OCI-LY1 (cell line): Measurements from ENCODE around the gene FAM234B.

ENCODE experiments used
- H2AFZ ChIP-seq: fragments of 200-600 bp; sonication (generic), shearing (Covaris generic); 2 replicates; pipeline ENCODE4 v1.6.0; 2014; ENCODE audit warnings: antibody characterized with exemption, mild to moderate bottlenecking, low read length
- H3F3A ChIP-seq: fragments of 200-600 bp; sonication (generic), shearing (Covaris generic); 2 replicates; pipeline ENCODE4 v1.6.0; 2014; ENCODE audit warnings: mild to moderate bottlenecking, antibody characterized with exemption, low read length, moderate library complexity; ENCODE audit not compliant: insufficient read depth
- H3K27ac ChIP-seq: fragments of 200-600 bp; sonication (generic); 2 replicates; pipeline ENCODE4 v1.5.1; 2014; ENCODE audit warnings: low read length, mixed run types, mild to moderate bottlenecking, low read depth; ENCODE audit not compliant: poor library complexity, severe bottlenecking
- H3K27me3 ChIP-seq: fragments of 200-600 bp; sonication (generic); 2 replicates; pipeline ENCODE4 v1.6.0; 2014; ENCODE audit warnings: antibody characterized with exemption, mild to moderate bottlenecking, low read length, moderate library complexity; ENCODE audit not compliant: insufficient read depth
- H3K36me3 ChIP-seq: fragments of 200-600 bp; sonication (generic); 2 replicates; pipeline ENCODE4 v1.6.1; 2014; ENCODE audit warnings: mild to moderate bottlenecking, antibody characterized with exemption, low read length, moderate library complexity, mixed read lengths; ENCODE audit not compliant: insufficient read depth
- H3K4me1 ChIP-seq: fragments of 200-600 bp; sonication (generic); 2 replicates; pipeline ENCODE4 v1.5.1; 2014; ENCODE audit warnings: mild to moderate bottlenecking, low read length, moderate library complexity; ENCODE audit not compliant: insufficient read depth, severe bottlenecking
- H3K4me2 ChIP-seq: fragments of 200-600 bp; sonication (generic), shearing (Covaris generic); 2 replicates; pipeline ENCODE4 v1.6.1; 2014; ENCODE audit warnings: low read length
- H3K4me3 ChIP-seq: fragments of 200-600 bp; sonication (generic); 2 replicates; pipeline ENCODE4 v1.5.1; 2014; ENCODE audit warnings: low read length, low read depth, mild to moderate bottlenecking, mixed read lengths; ENCODE audit not compliant: poor library complexity, severe bottlenecking
- H3K79me2 ChIP-seq: fragments of 200-600 bp; shearing (Covaris generic); 2 replicates; pipeline ENCODE4 v1.6.1; 2016; ENCODE audit warnings: mixed run types, low read length, mixed read lengths; ENCODE audit not compliant: insufficient read depth
- H3K9ac ChIP-seq: fragments of 200-600 bp; sonication (generic), shearing (Covaris generic); 2 replicates; pipeline ENCODE4 v1.6.1; 2014; ENCODE audit warnings: mild to moderate bottlenecking, low read length, mixed read lengths
- H3K9me2 ChIP-seq: fragments of 200-600 bp; sonication (generic), shearing (Covaris generic); 2 replicates; pipeline ENCODE4 v1.6.1; 2014; ENCODE audit warnings: low read depth, mild to moderate bottlenecking, low read length, mixed read lengths
- H3K9me3 ChIP-seq: fragments of 200-600 bp; shearing (Covaris generic); 2 replicates; pipeline ENCODE4 v1.6.1; 2014; ENCODE audit warnings: low read length, mixed read lengths
- H4K20me1 ChIP-seq: fragments of 200-600 bp; sonication (generic), shearing (Covaris generic); 2 replicates; pipeline ENCODE4 v1.6.0; 2016; ENCODE audit warnings: mild to moderate bottlenecking, low read length; ENCODE audit not compliant: insufficient read depth
- CTCF ChIP-seq: fragments of 200-600 bp; sonication (generic), shearing (Covaris generic); IDR thresholded peaks from 2 replicates; pipeline ENCODE4 v1.5.1; 2017; ENCODE audit warnings: mild to moderate bottlenecking, antibody characterized with exemption, low read length, moderate library complexity, mixed read lengths
- EZH2 ChIP-seq: fragments of 200-600 bp; sonication (generic), shearing (Covaris generic); IDR thresholded peaks from 2 replicates; pipeline ENCODE4 v1.8.0; 2017; ENCODE audit warnings: borderline replicate concordance, mixed run types, mild to moderate bottlenecking, antibody characterized with exemption, low read length, moderate library complexity, mixed read lengths

Gene FAM234B

DNA sequence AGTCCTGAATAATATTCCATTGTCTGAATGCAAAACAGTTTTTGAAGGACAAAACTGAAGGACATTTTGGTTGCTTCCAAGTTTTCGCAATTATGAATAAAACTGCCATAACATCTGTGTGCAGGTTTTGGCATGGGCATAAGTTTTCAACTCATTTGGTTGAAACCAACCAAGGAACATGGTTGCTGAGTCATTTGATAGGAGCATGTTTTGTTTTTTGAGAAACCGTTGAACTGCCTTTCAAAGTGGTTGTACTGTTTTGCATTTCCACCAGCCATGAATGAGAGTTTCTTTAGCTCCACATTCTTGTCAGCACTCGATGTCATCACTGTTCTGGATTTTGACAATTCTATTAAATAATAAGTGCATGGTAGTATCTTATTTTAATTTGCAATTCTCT, 82.3 kb downstream of the FAM234B start:
- Histone ChIP-seq H3K4me2 (no peak overlapping the region), H3K9me2 (no peaks in the 10 kb centered on the region), H3K4me3 (no peak overlapping the region), H3K36me3 (no peaks in the 10 kb centered on the region), H3F3A (no peaks in the 10 kb centered on the region), H3K27ac (no peak overlapping the region), H3K27me3 (no peaks in the 10 kb centered on the region), H3K79me2 (no peaks in the 10 kb centered on the region), H3K4me1 (no peaks in the 10 kb centered on the region), H3K9ac (no peak overlapping the region), H4K20me1 (no peaks in the 10 kb centered on the region), H3K9me3 (no peaks in the 10 kb centered on the region), H2AFZ (no peak overlapping the region)
- TF ChIP-seq EZH2 = no peak
- no peak for TF ChIP-seq CTCF

GRCh38 chr12:13127444-13127843, 83.3 kb downstream of the FAM234B start:
- no peak for TF ChIP-seq CTCF
- TF ChIP-seq EZH2 = no peak

DNA sequence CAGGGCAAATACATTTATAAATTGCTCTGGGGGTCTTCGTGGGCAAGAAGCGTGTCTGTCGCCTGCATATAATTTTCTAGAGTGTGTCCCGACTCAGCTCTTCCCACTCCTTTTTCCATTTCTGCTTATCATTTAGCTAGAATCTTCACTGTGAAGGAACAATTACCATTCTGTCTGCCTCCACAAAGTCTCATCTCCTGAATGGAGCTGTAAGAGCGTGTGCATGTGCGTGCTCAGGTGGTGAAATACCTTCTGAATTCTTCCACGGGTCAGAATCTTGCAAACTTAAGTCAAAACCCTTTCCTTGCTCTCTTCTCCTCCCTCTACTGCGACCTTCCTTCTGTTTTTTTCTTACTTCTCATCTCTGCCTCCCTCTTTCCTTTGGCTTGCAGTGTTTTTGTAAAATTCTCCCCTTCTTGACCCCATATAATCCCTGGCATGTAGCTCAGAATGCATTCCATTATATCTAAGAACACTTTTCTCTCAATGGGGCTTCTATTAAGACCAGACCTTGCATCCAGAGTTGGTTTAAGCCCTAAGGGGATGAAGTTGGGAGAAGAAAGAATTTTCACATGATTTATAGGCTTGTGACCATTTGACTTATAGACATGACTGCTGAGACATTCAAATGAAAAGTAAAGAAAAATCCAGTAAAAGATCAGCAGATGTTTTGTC, 84.2 kb downstream of the FAM234B start:
- Histone ChIP-seq H3K4me1 (no peaks in the 10 kb centered on the region), H3K9me2 (no peaks in the 10 kb centered on the region)

More at GRCh38 chr12:13127444-13127843, 83.3 kb downstream of the FAM234B start:
- Histone ChIP-seq H3F3A (no peaks in the 10 kb centered on the region), H3K36me3 (no peaks in the 10 kb centered on the region), H3K27me3 (no peaks in the 10 kb centered on the region), H4K20me1 (no peaks in the 10 kb centered on the region), H3K9ac (no peak overlapping the region), H3K4me2 (no peak overlapping the region), H3K4me1 (no peaks in the 10 kb centered on the region), H3K9me3 (no peaks in the 10 kb centered on the region), H3K79me2 (no peaks in the 10 kb centered on the region), H3K4me3 (no peak overlapping the region), H3K9me2 (no peaks in the 10 kb centered on the region), H2AFZ (no peak overlapping the region), H3K27ac (no peak overlapping the region)

More for the DNA sequence above, 84.2 kb downstream of the FAM234B start:
- Histone ChIP-seq H3K4me3 (no peak overlapping the region), H2AFZ (no peak overlapping the region), H3K79me2 (no peaks in the 10 kb centered on the region), H3K27ac (no peak overlapping the region), H3K4me2 (no peak overlapping the region), H3K9ac (no peak overlapping the region), H3F3A (no peaks in the 10 kb centered on the region), H3K27me3 (no peaks in the 10 kb centered on the region), H3K36me3 (no peaks in the 10 kb centered on the region), H4K20me1 (no peaks in the 10 kb centered on the region), H3K9me3 (no peaks in the 10 kb centered on the region)
- no peak for TF ChIP-seq EZH2
- no peak for TF ChIP-seq CTCF
